Mononuclear cell (primary cell): Measurements from ENCODE around the gene DCC. TPM values are rescaled to one million over a fixed set of nuclear protein-coding genes. Genes with fewer than 3 reads are reported as not detected.

Source experiments
- H3K27me3 ChIP-seq: 2 replicates; pipeline ENCODE4 v1.6.0; 2011; ENCODE audit warnings: low read length, control low read depth; ENCODE audit not compliant: insufficient read depth
- H3K4me1 ChIP-seq: 2 replicates; pipeline ENCODE4 v1.5.1; 2011; ENCODE audit warnings: mild to moderate bottlenecking, low read length, control low read depth; ENCODE audit not compliant: insufficient read depth
- H3K4me3 ChIP-seq: 2 replicates; pipeline ENCODE4 v1.5.1; 2011; ENCODE audit warnings: mild to moderate bottlenecking, low read length, moderate library complexity
- H3K9me3 ChIP-seq: 2 replicates; pipeline ENCODE4 v1.5.1; 2011; ENCODE audit warnings: low read depth, mild to moderate bottlenecking, control low read depth, low read length
- total RNA-seq: library from RNA; depleted of rRNA; stranded (reverse); fragments of >200 nt; gene quantifications from one replicate; pipeline ENCODE4 v1.2.3, GENCODE V29; 2012

The DCC gene
- total RNA-seq, 1 donor: under 0.01 TPM

DNA sequence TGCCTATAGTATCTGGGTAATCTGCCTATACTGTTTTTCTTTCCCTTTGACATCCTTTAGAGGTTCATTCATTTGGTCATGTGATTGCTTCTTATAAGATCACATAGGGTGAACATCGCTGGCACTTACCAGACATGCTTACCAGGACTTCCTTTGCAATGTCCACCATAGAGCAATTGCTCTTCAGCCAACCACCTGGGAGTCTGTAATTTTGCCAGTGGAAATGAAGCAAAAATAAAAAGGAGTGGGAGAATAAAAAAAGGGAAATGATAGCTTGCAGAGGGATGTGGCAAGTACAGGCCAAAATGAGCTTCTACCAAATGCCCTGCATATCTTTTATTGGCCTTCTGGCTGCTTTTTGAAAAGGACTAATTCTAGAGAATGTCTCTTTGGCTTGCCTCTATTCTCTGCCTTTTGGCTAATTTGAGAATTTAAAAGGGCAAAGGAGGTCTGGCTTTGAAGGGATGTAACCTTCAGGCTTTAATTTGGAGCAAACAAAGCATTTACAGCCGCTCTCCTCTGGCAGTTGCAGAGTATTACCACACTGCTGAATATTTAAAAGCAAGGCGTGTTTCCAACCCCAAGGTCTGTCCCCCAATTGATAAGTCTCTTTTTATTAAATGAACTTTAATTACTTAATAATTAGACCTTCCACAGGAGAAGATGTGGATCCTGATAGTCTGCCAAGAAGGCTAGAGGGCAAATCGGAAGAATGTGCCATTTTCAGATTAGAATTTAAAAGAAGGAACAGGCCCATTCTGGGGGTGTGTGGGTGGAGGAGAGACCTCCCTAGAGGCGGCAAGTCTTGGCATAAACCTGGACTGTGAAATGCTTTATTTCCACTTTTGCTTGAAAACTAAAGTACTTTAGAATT, 557.9 kb downstream of the DCC start:
- H3K4me1 ChIP-seq: no peaks in the 10 kb centered on the region
- H3K4me3 ChIP-seq: no peak overlapping the region
- H3K27me3 ChIP-seq: no peaks in the 10 kb centered on the region
- H3K9me3 ChIP-seq: no peaks in the 10 kb centered on the region

DNA sequence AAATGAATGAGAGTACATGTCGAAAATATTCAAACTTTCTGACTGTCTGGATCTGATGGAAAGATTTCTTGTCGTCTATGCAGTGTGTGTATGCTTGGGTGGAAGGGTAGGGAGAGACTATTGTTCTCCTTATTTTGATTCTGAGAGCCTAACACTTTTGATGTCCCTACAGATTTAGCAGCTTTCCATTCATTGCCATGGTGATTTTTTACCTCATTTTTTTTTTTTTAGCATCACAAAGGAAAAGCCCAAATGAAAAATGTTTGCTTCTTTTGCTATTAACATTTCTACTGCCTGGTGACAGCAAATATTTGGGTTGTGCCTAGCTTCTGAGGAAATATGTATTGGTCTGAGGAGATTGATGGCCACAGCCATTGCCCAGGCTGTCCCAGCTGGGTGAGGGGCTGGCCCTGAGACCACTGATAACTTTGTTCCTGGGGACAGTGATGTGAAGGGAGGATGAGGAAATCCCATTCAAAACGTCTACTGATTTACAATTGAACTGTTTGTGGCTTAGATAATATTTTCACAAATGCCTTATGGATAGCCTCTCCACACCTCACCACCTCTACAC, 558.6 kb downstream of the DCC start:
- no peaks in the 10 kb centered on the region for H3K9me3 ChIP-seq
- H3K27me3 ChIP-seq: no peaks in the 10 kb centered on the region
- no peaks in the 10 kb centered on the region for H3K4me1 ChIP-seq
- H3K4me3 ChIP-seq: no peak overlapping the region

DNA sequence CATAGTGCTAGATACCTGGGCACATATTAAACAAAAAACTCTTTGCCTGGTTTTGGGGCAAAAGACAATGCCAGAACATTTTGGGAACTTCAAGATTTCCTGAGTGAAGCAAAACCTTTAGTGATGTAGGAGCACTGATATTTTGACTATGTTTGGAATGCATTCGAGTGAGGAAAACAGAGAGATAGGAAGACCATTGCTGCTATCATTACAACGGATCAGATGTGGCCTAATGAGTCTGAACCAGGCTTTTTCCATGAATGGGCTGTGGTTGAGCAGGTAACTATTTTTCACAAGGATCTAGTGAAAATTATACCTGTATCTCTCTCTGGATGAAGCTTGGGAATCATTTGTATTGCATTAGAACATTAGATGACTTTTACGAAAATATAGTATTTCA, 562.2 kb downstream of the DCC start:
- no peaks in the 10 kb centered on the region for H3K4me1 ChIP-seq
- no peaks in the 10 kb centered on the region for H3K27me3 ChIP-seq
- H3K9me3 ChIP-seq: no peaks in the 10 kb centered on the region
- H3K4me3 ChIP-seq: no peak overlapping the region

DNA sequence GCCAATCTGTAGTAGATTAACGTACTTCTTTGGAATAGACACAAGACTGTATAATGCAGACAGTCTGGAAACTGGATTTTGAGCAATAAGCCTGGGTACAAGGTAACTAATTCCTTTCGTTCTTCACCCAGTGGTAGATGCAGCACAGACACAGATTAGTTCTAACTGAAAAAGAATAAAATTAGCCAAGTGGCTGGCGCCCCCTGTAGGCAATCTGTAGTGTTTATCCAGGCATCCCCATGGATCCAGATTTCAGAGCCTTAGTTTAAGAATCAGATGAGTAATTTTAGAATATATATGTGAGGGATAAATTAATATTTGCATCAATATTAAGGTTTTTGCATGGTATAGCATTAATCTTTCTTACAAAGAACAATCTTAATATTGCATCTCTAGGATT, 563.9 kb downstream of the DCC start:
- H3K27me3 ChIP-seq: no peaks in the 10 kb centered on the region
- no peaks in the 10 kb centered on the region for H3K9me3 ChIP-seq
- no peak overlapping the region for H3K4me3 ChIP-seq
- H3K4me1 ChIP-seq: no peaks in the 10 kb centered on the region

DNA sequence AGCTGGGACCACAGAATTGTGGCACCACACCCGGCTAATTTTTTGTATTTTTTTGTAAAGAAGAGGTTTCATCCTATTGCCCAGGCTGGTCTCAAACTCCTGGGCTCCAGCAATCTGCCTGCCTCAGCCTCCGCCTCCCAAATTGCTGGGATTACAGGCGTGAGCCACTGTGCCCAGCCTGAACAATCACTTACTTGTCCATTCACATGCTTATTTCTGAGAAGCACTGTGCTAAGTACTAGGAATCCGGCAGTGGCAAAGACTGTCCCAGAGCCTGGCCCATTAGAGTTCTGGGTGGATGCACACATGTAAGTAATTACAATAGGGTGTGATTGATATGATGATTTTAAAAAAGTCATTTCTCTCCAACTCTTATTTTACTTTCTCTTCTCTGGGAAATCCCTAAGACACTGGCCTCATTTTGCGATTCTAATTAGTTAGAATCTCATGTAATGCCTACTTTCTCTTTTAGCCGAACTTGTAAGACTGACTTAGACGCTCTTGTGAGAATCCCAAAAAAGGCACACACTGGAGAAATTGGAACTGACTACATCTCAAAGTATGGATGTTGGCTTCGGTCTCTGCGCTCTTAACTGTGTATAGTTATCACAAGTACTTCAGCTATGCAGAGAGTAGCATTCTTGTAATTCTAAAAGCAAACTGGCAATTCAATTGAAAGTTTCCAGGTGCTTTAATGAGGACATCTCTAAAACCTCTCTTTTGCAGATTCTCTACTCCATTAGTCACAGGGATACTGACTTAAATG, 567.7 kb downstream of the DCC start:
- Histone ChIP-seq H3K9me3 (no peaks in the 10 kb centered on the region), H3K4me1 (no peaks in the 10 kb centered on the region)

DNA sequence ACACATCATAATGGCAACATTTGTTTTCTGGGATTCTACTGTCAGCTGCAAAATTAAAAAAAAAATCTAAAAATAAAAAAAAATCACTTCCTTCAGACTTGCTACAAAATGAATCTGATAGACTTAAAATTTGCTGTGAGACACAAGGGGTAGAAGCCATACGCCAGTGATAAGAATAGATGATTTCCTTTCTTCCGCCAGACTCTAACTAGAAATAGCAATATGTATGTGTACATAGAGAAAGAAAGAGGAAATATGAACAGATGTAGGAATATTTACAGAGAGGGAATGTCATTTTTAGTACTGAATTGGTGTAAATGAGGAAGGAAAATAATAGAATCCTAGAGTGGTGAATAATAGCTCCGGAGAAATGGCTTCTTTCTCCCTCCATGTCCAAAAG, 574.2 kb downstream of the DCC start:
- H3K27me3 ChIP-seq: no peaks in the 10 kb centered on the region
- no peaks in the 10 kb centered on the region for H3K9me3 ChIP-seq
- H3K4me1 ChIP-seq: no peaks in the 10 kb centered on the region
- H3K4me3 ChIP-seq: no peak overlapping the region

More for the DNA sequence above, 567.7 kb downstream of the DCC start:
- Histone ChIP-seq H3K4me3 (no peak overlapping the region), H3K27me3 (no peaks in the 10 kb centered on the region)

DNA sequence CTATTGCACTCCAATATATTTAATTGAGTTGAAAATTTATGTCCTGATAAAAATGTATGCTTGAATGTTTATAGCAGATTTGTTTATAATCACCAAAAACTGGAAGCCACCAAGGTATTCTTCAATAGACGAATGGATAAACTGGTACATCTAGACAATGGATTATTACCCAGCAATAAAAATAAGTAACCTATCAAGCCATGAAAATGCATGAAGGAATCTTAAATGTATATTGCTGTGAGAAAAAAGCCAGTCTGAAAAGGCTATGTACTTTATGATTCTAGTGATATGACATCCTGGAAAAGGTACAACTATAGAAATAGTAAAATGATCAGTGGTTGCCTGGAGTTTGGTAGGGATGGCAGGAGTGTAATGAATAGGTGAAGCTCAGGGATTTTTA, 580.7 kb downstream of the DCC start:
- Histone ChIP-seq H3K4me3 (no peak overlapping the region), H3K9me3 (no peaks in the 10 kb centered on the region), H3K4me1 (no peaks in the 10 kb centered on the region)

DNA sequence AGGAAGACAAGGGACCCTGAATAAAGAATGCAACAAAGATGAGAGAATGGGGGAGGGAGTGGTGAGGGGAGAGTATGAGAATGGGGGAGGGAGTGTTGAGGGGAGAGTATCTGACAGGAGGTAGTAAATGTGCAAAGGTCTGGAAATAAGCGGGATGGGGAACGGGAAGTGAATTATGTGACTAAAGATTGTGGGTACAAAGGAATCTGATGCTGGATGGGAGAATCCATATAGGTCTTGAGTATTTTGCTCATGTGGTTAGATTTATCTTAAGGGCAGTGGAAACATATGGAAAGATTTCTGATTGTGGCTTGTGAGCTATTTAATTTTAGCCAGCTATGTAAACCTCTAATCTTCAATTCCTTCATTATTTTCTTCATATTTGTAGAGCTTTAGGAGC, 593.4 kb downstream of the DCC start:
- Histone ChIP-seq H3K9me3 (no peaks in the 10 kb centered on the region), H3K27me3 (no peaks in the 10 kb centered on the region), H3K4me3 (no peak overlapping the region), H3K4me1 (no peaks in the 10 kb centered on the region)

More for the DNA sequence above, 580.7 kb downstream of the DCC start:
- H3K27me3 ChIP-seq: no peaks in the 10 kb centered on the region

DNA sequence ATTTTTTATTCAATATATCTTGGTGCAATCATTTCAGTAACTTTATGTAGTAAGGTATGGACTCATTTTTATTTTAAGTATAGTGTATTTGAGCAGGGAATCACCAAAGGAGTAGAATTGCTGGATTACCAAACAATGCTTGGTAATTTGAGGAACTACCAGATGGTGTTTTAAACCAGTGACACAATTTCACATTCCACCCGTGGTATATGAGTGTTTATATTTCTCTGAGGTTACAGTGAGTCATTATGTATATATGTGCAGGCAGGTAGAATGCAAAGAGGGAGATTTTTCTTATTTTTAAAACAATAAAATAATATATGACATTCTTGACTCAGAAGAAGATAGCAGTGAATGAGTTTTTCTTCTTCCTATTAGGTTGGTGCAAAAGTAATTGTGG, 596.9 kb downstream of the DCC start:
- peaks cover 5% of the 10 kb centered on the region for H3K9me3 ChIP-seq
- H3K4me1 ChIP-seq: no peaks in the 10 kb centered on the region
- H3K27me3 ChIP-seq: no peaks in the 10 kb centered on the region
- H3K4me3 ChIP-seq: no peak overlapping the region

DNA sequence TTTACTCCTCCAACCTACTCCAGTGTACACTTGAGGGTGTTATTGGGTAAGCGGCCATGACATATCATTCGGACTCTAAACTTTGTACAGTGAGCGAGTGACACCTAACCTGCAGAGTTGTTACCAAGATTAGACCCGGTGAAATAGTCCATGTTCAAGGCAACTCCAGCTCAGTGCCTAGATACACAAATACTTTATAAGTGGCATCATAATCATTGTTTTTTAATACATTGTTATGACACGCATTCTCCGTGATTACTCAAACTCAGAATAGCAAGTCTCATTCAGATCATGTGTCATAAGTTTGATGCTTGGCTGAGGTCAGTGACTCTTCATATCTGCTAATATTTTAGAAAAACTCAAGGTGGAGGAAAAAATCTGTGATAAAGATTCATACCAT, 597.8 kb downstream of the DCC start:
- H3K4me1 ChIP-seq: no peaks in the 10 kb centered on the region
- H3K4me3 ChIP-seq: no peak overlapping the region
- peaks cover 5% of the 10 kb centered on the region for H3K9me3 ChIP-seq
- no peaks in the 10 kb centered on the region for H3K27me3 ChIP-seq

DNA sequence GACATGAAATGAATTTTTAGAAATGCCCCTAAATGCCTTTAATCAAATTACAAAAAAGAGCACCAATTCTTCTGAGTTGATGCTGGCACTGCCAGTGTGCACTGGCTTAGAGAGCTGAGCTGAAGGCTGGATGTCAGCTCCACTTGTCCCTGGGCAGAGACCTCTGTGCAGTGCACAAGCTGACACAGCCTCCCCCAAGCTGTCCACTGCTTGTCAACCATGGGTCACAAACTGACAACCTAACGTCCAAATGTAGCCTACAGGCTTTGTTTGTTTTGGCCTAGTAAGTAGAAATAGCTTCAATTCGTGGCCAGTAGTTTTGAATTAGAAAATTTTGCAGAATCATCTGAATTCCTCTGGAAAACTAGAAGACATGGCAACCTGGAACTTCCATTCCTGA, 605.6 kb downstream of the DCC start:
- H3K4me1 ChIP-seq: no peaks in the 10 kb centered on the region
- no peaks in the 10 kb centered on the region for H3K27me3 ChIP-seq
- no peaks in the 10 kb centered on the region for H3K9me3 ChIP-seq
- no peak overlapping the region for H3K4me3 ChIP-seq

DNA sequence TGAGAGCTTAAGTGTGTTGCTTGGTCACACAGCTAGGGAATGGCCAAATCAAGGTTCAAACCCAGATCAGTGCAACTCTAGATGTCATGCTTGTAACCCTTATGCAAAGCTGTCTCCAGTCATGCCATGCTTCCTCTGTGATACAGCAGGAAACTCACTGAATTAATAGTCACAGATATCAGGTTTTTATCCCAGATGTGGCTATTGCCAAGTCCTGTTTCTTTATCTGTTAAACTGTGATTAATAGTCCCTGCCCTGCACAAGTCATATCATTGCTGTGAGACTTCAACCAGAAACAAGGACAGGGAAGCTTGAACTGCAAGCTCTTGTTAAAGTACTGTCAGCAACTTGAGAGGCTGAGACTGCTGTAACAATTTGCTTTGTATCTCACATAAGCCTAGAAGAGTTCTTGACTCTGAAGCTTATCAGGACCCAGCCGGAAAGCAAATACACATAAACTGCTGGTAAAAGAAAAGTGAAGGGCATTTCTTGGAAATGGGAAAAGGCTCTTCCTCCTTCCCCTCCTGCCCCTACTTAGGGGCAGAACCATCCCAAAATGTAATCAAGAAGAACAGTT, 609.0 kb downstream of the DCC start:
- Histone ChIP-seq H3K27me3 (no peaks in the 10 kb centered on the region), H3K4me1 (no peaks in the 10 kb centered on the region), H3K4me3 (no peak overlapping the region), H3K9me3 (no peaks in the 10 kb centered on the region)

DNA sequence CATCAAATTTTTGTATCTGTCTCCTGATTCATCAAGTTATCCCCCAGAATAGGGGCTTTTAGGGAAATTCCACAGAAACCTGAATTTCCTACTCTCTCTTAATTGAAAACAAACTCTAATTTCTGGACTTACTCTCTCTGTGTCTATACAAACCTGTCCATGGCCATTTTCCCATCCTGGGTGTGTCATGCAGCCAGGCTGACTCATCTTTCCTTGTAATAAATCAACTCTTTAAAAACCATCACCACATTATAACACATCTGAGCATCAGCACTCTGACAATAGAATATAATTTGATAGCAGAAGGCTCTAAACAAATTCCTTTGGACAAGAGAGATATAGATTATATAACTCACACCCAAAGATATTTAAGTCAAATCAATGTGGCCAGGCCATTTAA, 610.2 kb downstream of the DCC start:
- no peak overlapping the region for H3K4me3 ChIP-seq
- no peaks in the 10 kb centered on the region for H3K27me3 ChIP-seq
- H3K4me1 ChIP-seq: no peaks in the 10 kb centered on the region
- no peaks in the 10 kb centered on the region for H3K9me3 ChIP-seq

DNA sequence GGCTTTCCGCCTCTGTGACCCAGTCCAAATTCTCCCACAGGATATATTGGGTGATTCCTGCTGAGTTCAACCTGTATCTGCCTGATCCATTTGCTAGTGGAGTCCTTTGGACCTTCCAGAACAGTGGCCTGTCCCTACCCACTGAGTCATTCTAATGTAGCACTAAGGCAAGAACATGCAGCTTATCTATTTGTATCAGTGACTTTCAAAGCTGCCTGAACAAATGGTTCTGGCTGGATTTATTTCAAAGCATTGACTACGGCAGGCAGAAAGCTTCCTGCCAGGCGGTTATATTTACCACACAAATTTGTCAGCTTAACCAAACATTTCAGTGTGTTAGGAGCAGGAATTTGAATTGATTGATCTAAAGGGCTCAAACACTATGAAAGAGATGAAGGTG, 613.4 kb downstream of the DCC start:
- H3K4me3 ChIP-seq: no peak overlapping the region
- H3K4me1 ChIP-seq: no peaks in the 10 kb centered on the region
- H3K27me3 ChIP-seq: no peaks in the 10 kb centered on the region
- H3K9me3 ChIP-seq: no peaks in the 10 kb centered on the region

DNA sequence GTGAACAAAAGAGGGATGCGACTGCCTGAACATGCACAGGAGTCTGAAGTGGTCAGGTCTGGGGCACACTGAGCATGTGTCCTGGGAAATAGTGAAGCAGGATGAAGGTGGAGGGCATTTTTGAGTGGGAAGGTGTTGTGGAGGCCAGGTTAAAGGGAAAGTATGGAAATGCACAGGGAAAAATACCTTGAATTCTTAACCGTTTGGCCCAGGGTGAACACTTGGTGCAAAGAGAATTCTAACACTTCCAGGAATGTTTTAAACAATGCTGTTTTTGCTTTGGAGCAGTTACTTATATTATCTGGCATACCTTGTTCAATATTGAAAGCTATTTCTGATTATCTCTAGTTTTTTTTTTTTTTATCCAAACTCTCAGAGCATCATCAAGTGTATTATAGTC, 623.5 kb downstream of the DCC start:
- H3K4me1 ChIP-seq: no peaks in the 10 kb centered on the region
- H3K27me3 ChIP-seq: no peaks in the 10 kb centered on the region
- no peak overlapping the region for H3K4me3 ChIP-seq
- H3K9me3 ChIP-seq: no peaks in the 10 kb centered on the region
